Esophagus squamous epithelium (tissue), 4 donors: ENCODE measurements around the gene EFCAB12.

Source experiments
- POLR2A ChIP-seq, 4 donors: fragments of 450-650 bp; IDR thresholded peaks; one replicate each; pipeline ENCODE4 v1.6.1; 2017; ENCODE audit warnings: antibody characterized with exemption in 4 of 4, mild to moderate bottlenecking in 4 of 4, moderate library complexity in 3 of 4
- TF ChIP-seq, protein P1 (sequence below), 6 experiments: fragments of 450-650 bp in 4 of 6; fragments of 200-600 bp in 2 of 6; sonication (generic) in 2 of 6; IDR thresholded peaks; one replicate each; pipeline ENCODE4 v1.5.1; 2016 to 2019; ENCODE audit warnings: antibody characterized with exemption in 6 of 6, mild to moderate bottlenecking in 4 of 6, moderate library complexity in 4 of 6

DNA sequence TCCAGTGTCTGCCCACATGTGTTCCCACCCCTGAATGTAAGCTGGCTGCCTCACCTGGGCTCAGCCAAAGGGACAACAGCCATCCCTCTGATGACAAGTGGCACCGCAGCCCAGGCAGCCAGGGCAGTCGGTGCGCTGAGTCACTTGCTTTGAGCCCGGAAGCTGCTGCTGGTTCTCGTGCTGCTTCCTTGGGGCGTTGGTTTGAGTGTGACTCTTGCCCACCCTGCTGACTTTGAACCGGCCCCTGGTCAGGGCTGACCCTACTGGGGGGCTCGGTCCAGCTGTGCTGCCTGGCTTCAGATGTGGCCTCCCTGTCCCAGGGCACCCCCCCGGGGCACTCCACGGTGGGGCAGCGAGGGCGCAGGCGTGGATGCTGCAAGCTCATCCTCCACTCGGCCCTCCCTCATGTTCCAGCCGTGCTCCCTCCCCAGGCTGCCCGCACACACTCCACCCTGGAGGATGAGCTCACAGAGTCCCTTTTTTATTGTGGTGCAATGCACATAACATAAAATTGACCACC, 62.1 kb downstream of the EFCAB12 start:
- TF ChIP-seq, protein P1, sequence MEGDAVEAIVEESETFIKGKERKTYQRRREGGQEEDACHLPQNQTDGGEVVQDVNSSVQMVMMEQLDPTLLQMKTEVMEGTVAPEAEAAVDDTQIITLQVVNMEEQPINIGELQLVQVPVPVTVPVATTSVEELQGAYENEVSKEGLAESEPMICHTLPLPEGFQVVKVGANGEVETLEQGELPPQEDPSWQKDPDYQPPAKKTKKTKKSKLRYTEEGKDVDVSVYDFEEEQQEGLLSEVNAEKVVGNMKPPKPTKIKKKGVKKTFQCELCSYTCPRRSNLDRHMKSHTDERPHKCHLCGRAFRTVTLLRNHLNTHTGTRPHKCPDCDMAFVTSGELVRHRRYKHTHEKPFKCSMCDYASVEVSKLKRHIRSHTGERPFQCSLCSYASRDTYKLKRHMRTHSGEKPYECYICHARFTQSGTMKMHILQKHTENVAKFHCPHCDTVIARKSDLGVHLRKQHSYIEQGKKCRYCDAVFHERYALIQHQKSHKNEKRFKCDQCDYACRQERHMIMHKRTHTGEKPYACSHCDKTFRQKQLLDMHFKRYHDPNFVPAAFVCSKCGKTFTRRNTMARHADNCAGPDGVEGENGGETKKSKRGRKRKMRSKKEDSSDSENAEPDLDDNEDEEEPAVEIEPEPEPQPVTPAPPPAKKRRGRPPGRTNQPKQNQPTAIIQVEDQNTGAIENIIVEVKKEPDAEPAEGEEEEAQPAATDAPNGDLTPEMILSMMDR (IDR thresholded peaks at IDR 0.05) = no peak
- TF ChIP-seq POLR2A (IDR thresholded peaks at IDR 0.05) = no peak
